ENCODE data around the gene RRAS2. TPM values are rescaled to one million over a fixed set of nuclear protein-coding genes. Genes with fewer than 3 reads are reported as not detected.
"Not testable (repeated sequence)": the region's sequence is repeated elsewhere in the genome, so short reads cannot be mapped to it uniquely, and the experiment has no call there.

The RRAS2 gene
- total RNA-seq, 2 experiments from 2014 or later = 36.6 to 36.8 TPM

DNA sequence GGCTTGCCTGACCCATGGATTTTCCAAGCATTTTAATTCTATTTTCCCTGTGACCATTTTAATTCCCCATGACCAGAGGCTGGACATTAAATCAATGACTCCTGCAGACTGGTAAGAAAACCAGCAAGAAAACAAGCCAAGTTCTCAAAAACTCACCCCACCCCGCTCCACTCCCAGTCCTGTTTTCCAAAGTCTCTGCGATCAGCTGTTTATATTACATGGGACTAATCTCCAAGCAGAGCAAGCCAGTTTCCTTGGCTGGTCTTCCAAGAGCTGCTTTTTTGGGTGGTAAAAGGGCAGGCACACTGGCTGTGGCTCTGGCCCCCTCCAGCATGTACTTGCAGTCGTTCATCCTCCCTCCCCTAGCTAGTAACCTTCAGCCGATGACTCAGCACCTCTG, 97.9 kb downstream of the RRAS2 start:
- Mint-ChIP-seq H3K36me3 (ENCODE audit: low read depth) (peaks cover 15% of the 10 kb centered on the region), H3K27me3 (ENCODE audit: low read depth) (no peaks in the 10 kb centered on the region), H3K9me3 (peaks cover 6% of the 10 kb centered on the region), H3K27ac (no peak overlapping the region), H3K4me3 (no peak overlapping the region), H3K4me1 (ENCODE audit: low read depth) (no peaks in the 10 kb centered on the region)
- intact Hi-C loops (cut with micrococcal nuclease) = no loop called here
- DNase-seq = no peak
- CTCF ChIA-PET = interaction anchor here (0.8 kb wide), 1 partner anchor 9 kb away, joined by 4 read pairs; no protein-coding TSS in a partner anchor

DNA sequence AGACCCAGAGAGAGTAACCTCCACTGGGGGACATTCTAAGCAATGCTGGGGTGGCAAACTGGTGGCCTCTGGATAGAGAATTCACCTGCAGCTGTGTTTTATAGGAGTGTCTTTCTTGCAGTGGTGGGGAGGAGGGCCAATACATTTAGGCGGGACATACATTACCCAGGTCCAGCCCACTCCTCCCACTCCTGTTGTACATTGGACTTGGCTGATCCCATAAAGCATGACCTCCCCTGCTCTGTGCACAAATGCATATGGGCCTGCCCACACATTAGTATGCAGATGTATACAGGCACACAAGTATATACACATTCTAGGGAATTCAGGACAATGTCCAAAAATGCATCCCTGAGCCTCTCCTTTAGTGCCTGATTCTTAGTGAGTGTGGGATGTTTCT, 99.1 kb downstream of the RRAS2 start:
- no peak overlapping the region for H3K4me3 Mint-ChIP-seq
- DNase-seq = no peak
- intact Hi-C loops (cut with micrococcal nuclease) = loop anchor here (5.0 kb wide), 1 partner anchor 157 kb away; no protein-coding TSS in a partner anchor
- H3K27ac Mint-ChIP-seq = no peak overlapping the region
- CTCF ChIA-PET = no interaction called here
- no peaks in the 10 kb centered on the region for H3K27me3 Mint-ChIP-seq (ENCODE audit: low read depth)
- H3K4me1 Mint-ChIP-seq (ENCODE audit: low read depth) = no peaks in the 10 kb centered on the region
- peaks cover 5% of the 10 kb centered on the region for H3K36me3 Mint-ChIP-seq (ENCODE audit: low read depth)
- peaks cover 3% of the 10 kb centered on the region for H3K9me3 Mint-ChIP-seq

DNA sequence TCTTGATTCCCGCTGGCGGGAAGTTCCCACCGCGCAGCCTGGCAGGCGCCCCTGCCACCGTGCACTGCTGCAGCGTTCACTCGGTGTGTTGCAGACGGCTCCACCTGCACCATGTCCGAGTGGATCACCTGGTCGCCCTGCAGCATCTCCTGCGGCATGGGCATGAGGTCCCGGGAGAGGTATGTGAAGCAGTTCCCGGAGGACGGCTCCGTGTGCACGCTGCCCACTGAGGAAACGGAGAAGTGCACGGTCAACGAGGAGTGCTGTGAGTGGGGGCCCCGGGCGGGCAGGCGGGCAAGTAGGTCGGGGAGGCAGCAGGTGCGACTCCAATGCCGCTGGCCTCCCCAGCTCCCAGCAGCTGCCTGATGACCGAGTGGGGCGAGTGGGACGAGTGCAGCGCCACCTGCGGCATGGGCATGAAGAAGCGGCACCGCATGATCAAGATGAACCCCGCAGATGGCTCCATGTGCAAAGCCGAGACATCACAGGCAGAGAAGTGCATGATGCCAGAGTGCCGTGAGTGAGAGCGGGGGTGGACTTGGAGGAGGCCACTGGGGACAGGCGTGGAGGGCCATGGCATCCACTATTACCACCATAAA, 99.7 kb downstream of the RRAS2 start:
- H3K4me1 Mint-ChIP-seq (ENCODE audit: low read depth) = no peaks in the 10 kb centered on the region
- intact Hi-C loops (cut with micrococcal nuclease) = loop anchor here (5.0 kb wide), 1 partner anchor 158 kb away; no protein-coding TSS in a partner anchor
- H3K9me3 Mint-ChIP-seq = peaks cover 3% of the 10 kb centered on the region
- no peaks in the 10 kb centered on the region for H3K27me3 Mint-ChIP-seq (ENCODE audit: low read depth)
- H3K4me3 Mint-ChIP-seq = no peak overlapping the region
- CTCF ChIA-PET = interaction anchor here (1.0 kb wide), 1 partner anchor 9 kb away, joined by 4 read pairs; no protein-coding TSS in a partner anchor
- no peak for DNase-seq
- peaks cover 2% of the 10 kb centered on the region for H3K36me3 Mint-ChIP-seq (ENCODE audit: low read depth)
- H3K27ac Mint-ChIP-seq = no peak overlapping the region

DNA sequence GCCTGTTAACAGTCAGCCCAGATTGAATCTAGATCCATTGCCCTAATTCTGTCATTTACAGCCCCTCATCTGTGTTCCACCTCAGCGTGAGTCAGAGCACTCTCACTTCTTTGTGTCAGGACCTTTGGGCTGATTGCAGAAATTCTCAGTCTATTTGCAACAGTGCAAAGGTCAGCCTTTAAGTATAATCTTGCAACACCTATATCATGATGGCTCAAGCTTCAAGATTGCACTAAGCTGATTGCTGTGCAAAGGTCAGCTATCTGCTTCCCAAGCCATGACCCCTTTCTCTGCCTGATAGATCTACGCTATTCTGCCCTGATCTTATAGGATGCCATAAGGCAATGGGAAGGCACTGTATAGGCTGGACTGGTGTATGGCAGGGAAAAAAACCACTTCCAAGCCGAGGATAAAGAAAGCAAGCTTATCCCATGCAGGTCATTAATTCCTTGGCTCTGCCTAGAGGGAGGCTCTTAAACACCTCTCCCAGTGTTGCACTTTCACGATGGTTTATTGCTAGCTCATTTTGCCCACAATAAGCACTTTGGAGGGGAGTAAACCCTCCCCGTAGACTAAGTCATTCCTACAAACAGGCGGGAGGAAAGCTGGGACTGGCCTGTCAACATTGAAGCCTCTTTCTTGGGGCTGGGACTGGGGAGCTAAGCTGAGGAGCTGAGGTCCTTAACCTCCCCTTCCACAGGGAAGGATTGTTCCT, 100.6 kb downstream of the RRAS2 start:
- Mint-ChIP-seq H3K4me1 (ENCODE audit: low read depth) (no peaks in the 10 kb centered on the region), H3K9me3 (no peaks in the 10 kb centered on the region), H3K27ac (no peak overlapping the region), H3K36me3 (ENCODE audit: low read depth) (no peaks in the 10 kb centered on the region), H3K4me3 (no peak overlapping the region), H3K27me3 (ENCODE audit: low read depth) (no peaks in the 10 kb centered on the region)
- intact Hi-C loops (cut with micrococcal nuclease) = loop anchor here (5.0 kb wide), 1 partner anchor 159 kb away; no protein-coding TSS in a partner anchor
- CTCF ChIA-PET = interaction anchor here (1.0 kb wide), 1 partner anchor 8 kb away, joined by 4 read pairs; no protein-coding TSS in a partner anchor
- no peak for DNase-seq

DNA sequence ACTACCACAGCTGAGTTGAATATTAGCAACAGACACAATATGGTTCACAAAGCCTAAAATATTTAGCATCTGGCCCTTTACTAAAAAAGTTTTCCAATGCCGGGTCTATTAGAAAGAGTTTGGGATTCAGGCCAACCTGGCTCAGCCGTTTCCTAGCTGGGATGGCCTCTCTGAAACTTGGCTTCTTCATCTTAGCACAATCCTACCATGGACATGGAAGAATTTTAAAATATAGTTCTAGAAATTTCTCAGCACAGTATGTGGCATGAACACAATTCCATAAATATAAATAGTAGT, 103.8 kb downstream of the RRAS2 start:
- Mint-ChIP-seq H3K27me3 (ENCODE audit: low read depth) (no peaks in the 10 kb centered on the region), H3K27ac (no peak overlapping the region), H3K4me3 (no peak overlapping the region), H3K4me1 (ENCODE audit: low read depth) (no peaks in the 10 kb centered on the region), H3K9me3 (no peaks in the 10 kb centered on the region), H3K36me3 (ENCODE audit: low read depth) (no peaks in the 10 kb centered on the region)
- intact Hi-C loops (cut with micrococcal nuclease) = loop anchor here (5.0 kb wide), 1 partner anchor 162 kb away; no protein-coding TSS in a partner anchor
- no peak for DNase-seq
- CTCF ChIA-PET = no interaction called here

DNA sequence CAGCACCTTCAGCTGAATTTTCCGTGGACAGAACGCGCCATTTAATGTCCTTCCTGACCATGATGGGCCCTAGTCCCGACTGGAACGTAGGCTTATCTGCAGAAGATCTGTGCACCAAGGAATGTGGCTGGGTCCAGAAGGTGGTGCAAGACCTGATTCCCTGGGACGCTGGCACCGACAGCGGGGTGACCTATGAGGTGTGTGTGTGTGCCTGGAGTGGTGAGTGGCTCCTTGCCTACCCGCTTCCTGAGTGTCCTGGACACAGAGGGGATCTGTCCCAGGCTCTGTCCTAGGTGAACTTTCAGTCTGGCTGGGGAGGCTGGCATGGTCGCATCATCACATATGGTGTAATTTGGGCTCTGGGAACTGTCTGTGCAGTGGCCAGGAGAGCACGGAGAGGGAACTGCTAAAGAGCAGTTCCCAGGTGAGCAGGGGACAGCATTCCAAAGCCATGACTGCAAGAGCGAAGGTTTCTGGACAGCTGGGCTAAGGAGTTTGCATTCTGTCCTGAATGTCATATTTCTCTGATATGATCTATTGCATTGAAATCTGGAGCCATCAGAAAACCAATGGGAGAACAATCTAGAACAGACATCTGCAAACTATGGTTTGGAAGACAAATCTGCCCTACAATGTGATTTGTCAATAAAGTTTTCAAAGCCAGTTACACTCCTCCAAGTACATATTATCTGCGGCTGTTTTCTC, 104.3 kb downstream of the RRAS2 start:
- Mint-ChIP-seq H3K4me3 (no peak overlapping the region), H3K27ac (no peak overlapping the region), H3K9me3 (no peaks in the 10 kb centered on the region), H3K36me3 (ENCODE audit: low read depth) (no peaks in the 10 kb centered on the region), H3K27me3 (ENCODE audit: low read depth) (no peaks in the 10 kb centered on the region), H3K4me1 (ENCODE audit: low read depth) (no peaks in the 10 kb centered on the region)
- CTCF ChIA-PET = no interaction called here
- intact Hi-C loops (cut with micrococcal nuclease) = loop anchor here (5.0 kb wide), 1 partner anchor 163 kb away; no protein-coding TSS in a partner anchor
- no peak for DNase-seq

DNA sequence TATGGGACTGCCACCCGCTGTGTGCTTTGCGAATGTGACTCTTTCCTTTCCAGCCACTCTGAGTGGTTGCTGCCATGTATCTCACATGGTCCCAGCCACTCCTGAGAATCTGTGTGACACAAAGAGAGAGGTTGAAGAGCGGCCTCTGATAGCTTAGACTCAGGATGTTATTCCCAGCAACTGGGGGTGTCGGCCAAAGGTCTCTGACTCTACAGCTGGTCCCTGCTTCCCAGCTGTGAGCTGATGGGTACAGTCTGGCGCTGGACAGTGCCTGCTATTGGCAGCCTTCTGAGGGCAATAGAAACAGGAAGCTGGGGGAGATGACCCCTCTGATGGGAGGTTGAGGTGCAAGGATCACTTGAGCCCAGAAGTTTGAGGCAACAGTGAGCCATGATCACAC, 105.1 kb downstream of the RRAS2 start:
- no peaks in the 10 kb centered on the region for H3K27me3 Mint-ChIP-seq (ENCODE audit: low read depth)
- no peak overlapping the region for H3K4me3 Mint-ChIP-seq
- no peaks in the 10 kb centered on the region for H3K36me3 Mint-ChIP-seq (ENCODE audit: low read depth)
- H3K9me3 Mint-ChIP-seq = no peaks in the 10 kb centered on the region
- CTCF ChIA-PET = interaction anchor here (1.3 to 4.8 kb wide), 4 partner anchors 164 to 481 kb away, joined by 3 to 51 read pairs (median 8); no protein-coding TSS in a partner anchor
- DNase-seq = no peak
- peaks cover 6% of the 10 kb centered on the region for H3K4me1 Mint-ChIP-seq (ENCODE audit: low read depth)
- intact Hi-C loops (cut with micrococcal nuclease) = no loop called here
- no peak overlapping the region for H3K27ac Mint-ChIP-seq

DNA sequence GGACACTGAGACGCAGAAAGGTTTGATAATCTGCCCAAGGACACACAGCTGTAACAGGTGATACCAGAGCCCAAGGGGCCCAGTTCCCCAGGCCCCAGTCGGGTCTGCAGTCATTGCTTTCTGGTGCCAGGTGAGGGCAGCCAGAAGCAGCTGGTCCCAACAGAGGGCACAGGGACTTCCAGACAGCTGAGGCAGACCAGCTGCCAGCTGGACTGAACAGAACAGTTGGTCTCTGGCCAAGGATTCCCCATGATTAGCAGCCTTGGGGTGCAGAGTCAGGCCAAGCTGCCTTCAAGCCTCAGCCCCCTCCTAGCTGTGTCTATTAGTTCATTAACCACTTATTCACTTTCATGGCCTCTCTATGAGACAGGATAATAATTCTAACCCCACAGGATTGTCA, 105.6 kb downstream of the RRAS2 start:
- Mint-ChIP-seq H3K4me1 (ENCODE audit: low read depth) (peaks cover 10% of the 10 kb centered on the region), H3K9me3 (no peaks in the 10 kb centered on the region), H3K4me3 (no peak overlapping the region), H3K36me3 (ENCODE audit: low read depth) (no peaks in the 10 kb centered on the region), H3K27ac (no peak overlapping the region), H3K27me3 (ENCODE audit: low read depth) (no peaks in the 10 kb centered on the region)
- DNase-seq = no peak
- CTCF ChIA-PET = interaction anchor here (0.7 to 4.8 kb wide), 6 partner anchors 14 to 481 kb away, joined by 3 to 51 read pairs (median 4); no protein-coding TSS in a partner anchor
- intact Hi-C loops (cut with micrococcal nuclease) = no loop called here

DNA sequence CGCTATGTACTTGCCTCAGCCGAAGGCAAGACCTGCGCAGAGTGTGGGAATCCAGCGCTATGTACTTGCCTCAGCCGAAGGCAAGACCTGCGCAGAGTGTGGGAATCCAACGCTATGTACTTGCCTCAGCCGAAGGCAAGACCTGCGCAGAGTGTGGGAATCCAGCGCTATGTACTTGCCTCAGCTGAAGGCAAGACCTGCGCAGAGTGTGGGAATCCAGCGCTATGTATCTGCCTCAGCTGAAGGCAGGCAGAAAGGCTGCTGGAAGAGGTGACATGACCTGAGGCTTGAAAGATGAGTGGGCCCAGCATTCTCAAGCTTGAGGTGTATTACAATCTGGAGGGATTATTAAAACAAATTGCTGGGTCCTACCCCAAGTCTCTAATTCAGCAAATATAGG, 106.5 kb downstream of the RRAS2 start:
- H3K27me3 Mint-ChIP-seq (ENCODE audit: low read depth); intact Hi-C loops (cut with micrococcal nuclease); H3K9me3 Mint-ChIP-seq; H3K36me3 Mint-ChIP-seq (ENCODE audit: low read depth); H3K4me3 Mint-ChIP-seq; H3K27ac Mint-ChIP-seq; DNase-seq: not testable (repeated sequence)
- H3K4me1 Mint-ChIP-seq (ENCODE audit: low read depth) = peaks cover 15% of the 10 kb centered on the region
- CTCF ChIA-PET = interaction anchor here (0.9 to 4.8 kb wide), 8 partner anchors 11 to 655 kb away, joined by 3 to 51 read pairs (median 4); no protein-coding TSS in a partner anchor

DNA sequence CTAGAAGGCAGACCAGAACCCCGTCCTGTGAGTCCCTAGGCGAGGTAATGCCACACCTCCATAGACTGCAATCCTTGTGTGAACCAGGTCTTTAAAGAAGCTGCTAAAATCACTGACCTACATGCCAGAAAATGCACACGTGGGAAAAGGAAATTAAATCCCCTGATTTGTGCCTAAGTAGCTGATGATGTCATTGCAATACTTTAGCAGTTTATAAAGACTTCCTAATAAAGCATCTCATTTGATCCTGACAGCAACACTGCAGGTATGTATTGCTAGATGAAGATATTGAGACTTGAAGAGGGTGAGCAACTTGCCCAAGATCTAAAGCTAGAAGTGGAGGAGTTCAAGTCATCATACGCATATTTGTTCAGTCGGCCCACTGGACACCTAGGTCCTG, 107.2 kb downstream of the RRAS2 start:
- no peaks in the 10 kb centered on the region for H3K36me3 Mint-ChIP-seq (ENCODE audit: low read depth)
- no peak for DNase-seq
- intact Hi-C loops (cut with micrococcal nuclease) = no loop called here
- H3K27ac Mint-ChIP-seq = no peak overlapping the region
- peaks cover 15% of the 10 kb centered on the region for H3K4me1 Mint-ChIP-seq (ENCODE audit: low read depth)
- CTCF ChIA-PET = interaction anchor here (1.1 to 4.8 kb wide), 10 partner anchors 9 to 656 kb away, joined by 3 to 51 read pairs (median 4); no protein-coding TSS in a partner anchor
- H3K9me3 Mint-ChIP-seq = no peaks in the 10 kb centered on the region
- no peaks in the 10 kb centered on the region for H3K27me3 Mint-ChIP-seq (ENCODE audit: low read depth)
- no peak overlapping the region for H3K4me3 Mint-ChIP-seq

DNA sequence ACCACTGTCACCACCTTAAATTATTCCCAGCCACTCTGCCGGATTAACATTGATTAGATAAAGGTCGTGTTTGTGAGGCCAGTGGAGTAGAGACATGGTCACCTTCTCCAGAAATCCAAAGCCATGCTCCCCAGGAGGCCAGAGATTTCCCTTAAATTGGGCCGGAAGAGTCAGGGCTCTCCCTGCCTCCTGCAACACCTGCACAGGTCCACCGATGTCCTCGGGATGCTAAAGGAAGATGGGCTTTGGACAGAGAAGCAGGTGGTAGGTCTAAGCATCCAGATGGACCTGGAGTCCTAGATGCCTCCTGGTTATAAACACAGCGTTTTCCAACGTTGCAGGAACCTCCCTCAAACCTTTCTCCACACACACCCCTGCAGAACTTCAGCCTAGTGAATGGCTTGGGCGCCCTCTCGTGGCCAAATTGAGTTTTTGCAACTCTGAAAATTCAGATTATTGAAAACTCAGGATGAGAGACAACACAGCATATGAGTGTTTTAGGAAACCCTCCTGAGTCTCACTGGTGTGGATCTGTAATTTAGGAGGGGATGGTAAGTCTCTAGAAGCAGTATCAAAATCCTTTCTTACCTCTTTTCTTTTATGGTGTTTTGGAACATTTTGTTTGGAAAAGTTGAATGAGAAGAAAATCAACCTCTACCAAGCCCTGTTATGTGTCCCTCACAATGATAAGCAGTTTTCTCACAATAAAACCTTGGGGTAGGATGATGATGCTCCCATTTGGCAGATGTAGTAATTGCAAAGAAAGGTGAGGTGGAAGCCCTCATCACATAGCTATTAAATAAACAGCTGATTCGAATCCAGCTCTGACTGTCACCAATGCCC, 109.6 kb downstream of the RRAS2 start:
- Mint-ChIP-seq H3K27ac (no peak overlapping the region), H3K36me3 (ENCODE audit: low read depth) (no peaks in the 10 kb centered on the region), H3K4me3 (no peak overlapping the region), H3K9me3 (no peaks in the 10 kb centered on the region), H3K27me3 (ENCODE audit: low read depth) (no peaks in the 10 kb centered on the region), H3K4me1 (ENCODE audit: low read depth) (peaks cover 15% of the 10 kb centered on the region)
- peak; percentile 82 for DNase-seq
- CTCF ChIA-PET = interaction anchor here (0.7 to 4.8 kb wide), 20 partner anchors 9 to 557 kb away, joined by 3 to 51 read pairs (median 4); partner anchors contain the start of gene SPON1
- intact Hi-C loops (cut with micrococcal nuclease) = loop anchor here (1.0 to 2.0 kb wide), 5 partner anchors 101 to 763 kb away; no protein-coding TSS in a partner anchor
